ENCODE data around the gene COL19A1. TPM values are rescaled to one million over a fixed set of nuclear protein-coding genes. Genes with fewer than 3 reads are reported as not detected.

Gene COL19A1
- total RNA-seq, 1 donor from 2014 or later, result not detected

DNA sequence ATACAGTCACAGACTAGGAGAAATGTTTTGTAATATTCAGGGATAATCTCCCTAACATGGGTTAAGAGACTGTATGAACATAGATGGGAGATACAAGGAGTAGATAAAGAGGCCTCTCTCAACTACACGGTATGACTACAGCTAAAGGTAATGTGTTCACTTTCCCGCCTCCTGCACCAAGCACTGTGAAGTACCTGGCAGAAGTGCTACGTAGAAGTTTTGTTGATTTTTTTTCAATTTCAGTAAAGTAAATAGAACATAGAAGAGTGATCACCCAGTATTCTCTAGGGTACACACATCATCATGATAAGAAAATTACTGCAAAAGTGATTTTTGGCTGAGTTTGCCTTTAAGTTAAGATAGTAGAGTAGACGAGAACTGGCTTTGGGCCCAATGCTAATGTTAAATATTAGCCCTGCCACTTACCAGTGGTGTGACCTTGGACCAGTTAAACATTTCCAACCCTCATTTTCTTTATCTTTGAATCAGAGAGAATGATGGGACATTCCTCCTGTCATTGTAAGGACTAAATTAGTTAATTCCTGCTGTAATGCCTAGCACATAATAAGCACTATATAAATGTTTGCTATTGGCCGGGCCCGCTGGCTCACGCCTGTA is 253.0 kb downstream of the COL19A1 start:
- DNase-seq (ENCODE audit: low spot score), result no peak

DNA sequence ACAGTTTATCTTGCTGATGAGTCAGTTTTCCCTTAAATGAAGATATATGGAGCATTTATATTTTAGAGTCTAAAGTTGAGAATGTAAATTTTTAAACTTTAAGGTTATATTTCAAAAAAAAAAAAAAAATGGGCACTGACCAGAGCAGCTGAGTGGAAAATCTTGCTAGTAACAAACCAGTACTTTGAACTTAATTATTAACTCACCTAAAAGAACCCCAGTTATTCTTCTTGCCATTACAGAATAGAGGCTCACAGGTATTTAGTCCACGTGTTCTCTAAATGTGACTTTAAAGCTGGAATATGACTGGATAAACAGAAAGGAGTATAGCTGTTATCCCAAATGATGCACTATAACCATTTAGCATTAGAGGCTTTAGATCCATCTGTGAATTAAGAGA is 258.1 kb downstream of the COL19A1 start:
- DNase-seq (ENCODE audit: low spot score), result no peak

- no peak for DNase-seq (ENCODE audit: low spot score)
Measured at GRCh38 chr6:70124882-70125545, 258.7 kb downstream of the COL19A1 start.

- DNase-seq (ENCODE audit: low spot score), result no peak
Measured at GRCh38 chr6:70125602-70126001, 259.2 kb downstream of the COL19A1 start.

DNA sequence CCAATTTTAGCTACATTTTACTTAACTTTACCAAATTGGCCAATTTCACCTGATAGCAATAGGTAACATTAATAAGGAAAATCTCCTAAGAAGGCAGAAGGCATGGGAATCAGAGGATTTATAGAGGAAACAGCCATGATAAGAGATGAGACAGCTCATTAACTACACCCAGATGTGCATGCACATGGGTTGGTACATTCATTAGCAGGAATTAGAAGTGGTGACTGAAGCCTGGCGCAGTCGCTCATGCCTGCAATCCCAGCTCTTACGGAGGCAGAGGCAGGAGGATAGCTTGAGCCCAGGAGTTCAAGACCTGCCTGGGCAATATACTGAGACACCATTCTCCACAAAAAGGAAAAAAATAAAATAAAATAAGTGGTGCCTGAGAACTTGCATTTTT is 263.0 kb downstream of the COL19A1 start:
- no peak for DNase-seq (ENCODE audit: low spot score)

GRCh38 chr6:70130865-70131264 is 264.5 kb downstream of the COL19A1 start:
- no peak for DNase-seq (ENCODE audit: low spot score)

- DNase-seq (ENCODE audit: low spot score), result no peak
Measured at GRCh38 chr6:70131528-70131927, 265.2 kb downstream of the COL19A1 start.

- DNase-seq (ENCODE audit: low spot score), result no peak
Measured at GRCh38 chr6:70133246-70133645, 266.9 kb downstream of the COL19A1 start.

GRCh38 chr6:70134542-70134941 is 268.2 kb downstream of the COL19A1 start:
- DNase-seq (ENCODE audit: low spot score), result no peak

DNA sequence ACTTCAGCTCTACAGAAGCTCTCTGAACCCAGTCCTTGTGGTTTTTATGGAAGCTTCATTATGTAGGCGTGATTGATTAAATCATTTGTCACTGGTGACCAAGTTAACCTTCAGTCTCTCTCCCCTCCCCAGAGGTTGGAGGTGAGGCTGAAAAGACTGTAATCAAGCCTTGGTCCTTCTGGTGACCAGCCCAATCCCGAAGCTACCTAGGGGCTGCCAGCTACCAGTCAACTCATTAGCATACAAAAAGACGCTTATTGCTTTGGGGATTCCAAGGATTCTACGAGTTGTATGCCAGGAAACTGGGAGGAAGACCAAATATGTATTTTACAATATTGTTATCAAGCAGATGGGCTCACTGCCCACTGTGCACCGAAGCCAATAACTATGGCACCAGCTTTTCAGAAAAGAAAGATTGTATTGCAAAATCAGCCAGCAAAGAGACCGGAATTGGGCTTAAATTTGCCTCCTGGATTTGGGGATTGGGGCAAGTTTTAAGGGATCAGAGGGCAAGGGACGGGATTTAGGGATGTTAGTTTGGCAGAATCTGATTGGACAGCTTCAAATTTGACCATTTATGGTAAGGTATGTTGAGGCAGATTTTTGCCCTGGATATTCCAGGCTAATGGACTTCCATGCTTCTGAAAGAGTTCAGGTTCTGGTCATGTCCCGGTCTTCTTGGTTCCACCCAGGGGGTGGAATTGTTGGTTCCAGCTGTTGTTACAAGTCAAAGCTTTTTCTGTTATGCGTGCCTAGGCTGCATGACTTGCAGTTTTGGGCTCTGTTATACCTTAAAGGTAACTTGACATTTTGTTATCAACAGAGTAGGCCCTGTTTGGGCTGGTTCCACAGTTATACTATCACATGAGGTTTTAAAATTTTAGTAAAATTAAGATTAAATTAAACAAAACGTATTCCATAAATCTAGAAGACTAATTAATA is 269.1 kb downstream of the COL19A1 start:
- no peak for DNase-seq (ENCODE audit: low spot score)

DNA sequence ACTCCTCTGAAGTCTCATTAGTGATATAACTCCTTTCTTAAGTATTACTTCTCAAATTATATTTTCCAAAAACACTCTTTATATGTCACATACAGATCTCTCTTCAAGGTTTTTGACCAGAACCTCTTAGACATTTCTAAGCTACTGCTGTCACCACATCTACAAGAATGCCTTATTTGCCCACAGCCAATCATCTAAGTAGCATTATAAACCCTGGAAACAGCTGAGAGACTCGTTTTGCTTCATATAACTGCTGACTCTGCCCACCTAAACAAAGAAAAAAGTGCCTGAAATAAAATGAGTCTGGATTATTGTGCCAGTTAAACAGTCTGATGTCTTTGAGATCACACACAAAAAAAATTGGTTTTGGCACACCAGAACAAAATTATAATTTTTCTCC is 270.6 kb downstream of the COL19A1 start:
- DNase-seq (ENCODE audit: low spot score), result no peak

DNA sequence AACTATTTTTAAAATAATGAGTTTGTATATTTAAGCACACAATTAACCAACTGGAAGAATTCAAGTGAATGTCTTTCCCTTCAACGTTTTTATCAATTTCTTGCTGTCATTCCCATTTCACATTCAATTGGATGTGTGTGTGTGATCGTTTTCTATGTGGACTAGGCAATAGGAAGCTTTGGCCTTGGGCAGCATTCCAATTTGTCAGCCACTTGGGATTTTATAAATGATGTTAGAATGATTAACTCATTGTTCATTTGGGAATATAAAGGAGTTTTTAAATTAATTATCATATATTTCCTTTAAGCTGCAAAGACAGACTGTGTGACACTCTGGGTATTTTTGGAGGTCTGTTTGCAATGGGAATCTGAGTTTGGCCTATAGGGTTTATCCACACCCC is 274.1 kb downstream of the COL19A1 start:
- DNase-seq (ENCODE audit: low spot score), result no peak

DNA sequence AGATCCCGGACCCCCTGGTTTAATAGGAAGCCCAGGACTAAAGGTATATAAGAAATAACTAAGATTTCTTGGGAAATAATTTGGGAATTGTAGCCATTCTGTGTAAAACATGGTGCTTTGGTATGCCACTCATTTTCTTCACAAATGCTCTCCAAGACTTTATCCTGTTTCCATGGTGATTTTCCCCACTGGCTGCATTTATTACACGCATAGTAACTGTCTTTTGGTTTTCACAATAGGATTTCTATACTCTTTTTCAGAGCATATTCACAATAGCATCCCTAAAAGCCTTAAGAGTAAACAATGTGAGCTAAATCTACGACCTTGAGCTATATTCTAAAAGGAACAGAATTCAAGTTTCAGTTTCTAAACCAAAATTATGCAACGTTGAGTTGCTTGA is 275.7 kb downstream of the COL19A1 start:
- no peak for DNase-seq (ENCODE audit: low spot score)

DNA sequence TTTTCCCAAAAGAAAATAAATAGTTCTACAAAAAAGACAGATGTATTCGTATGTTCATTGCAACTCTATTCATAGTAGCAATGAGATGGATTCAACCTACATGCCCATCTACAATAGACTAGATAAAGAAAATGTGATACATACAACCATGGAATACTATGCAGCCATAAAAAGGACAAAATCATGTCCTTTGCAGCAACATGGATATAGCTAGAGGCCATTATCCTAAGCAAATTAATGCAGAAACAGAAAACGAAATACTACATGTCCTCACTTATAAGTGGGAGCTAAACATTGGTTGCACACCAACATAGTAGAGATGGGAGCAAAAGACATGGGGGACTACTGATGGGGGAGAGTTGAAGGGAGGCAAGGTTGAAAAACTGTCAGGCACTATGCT is 278.8 kb downstream of the COL19A1 start:
- DNase-seq (ENCODE audit: low spot score), result no peak

- no peak for DNase-seq (ENCODE audit: low spot score)
Measured at GRCh38 chr6:70149209-70149788, 282.9 kb downstream of the COL19A1 start.

GRCh38 chr6:70150521-70150920 is 284.2 kb downstream of the COL19A1 start:
- no peak for DNase-seq (ENCODE audit: low spot score)

- DNase-seq (ENCODE audit: low spot score), result no peak
Measured at GRCh38 chr6:70151616-70152015, 285.3 kb downstream of the COL19A1 start.

GRCh38 chr6:70152786-70153185 is 286.4 kb downstream of the COL19A1 start:
- no peak for DNase-seq (ENCODE audit: low spot score)

GRCh38 chr6:70157086-70157485 is 290.7 kb downstream of the COL19A1 start:
- DNase-seq (ENCODE audit: low spot score), result no peak

DNA sequence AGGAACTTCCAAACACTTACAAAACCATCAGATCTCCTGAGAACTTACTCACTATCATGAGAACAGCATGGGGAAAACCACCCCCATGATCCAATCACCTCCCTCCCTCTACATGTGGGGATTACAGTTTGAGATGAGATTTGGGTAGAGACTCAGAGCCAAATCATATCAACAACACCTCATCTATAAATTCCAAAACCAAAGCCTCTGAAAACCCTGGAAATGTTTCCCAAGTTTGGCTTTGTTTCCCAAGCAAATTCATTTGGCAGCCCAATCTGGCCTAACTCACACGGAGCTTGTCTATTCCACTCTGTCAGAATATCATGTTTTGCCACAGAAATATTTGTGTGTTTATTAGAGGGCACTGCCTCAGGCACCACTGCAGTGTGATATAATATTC is 293.9 kb downstream of the COL19A1 start:
- no peak for DNase-seq (ENCODE audit: low spot score)

DNA sequence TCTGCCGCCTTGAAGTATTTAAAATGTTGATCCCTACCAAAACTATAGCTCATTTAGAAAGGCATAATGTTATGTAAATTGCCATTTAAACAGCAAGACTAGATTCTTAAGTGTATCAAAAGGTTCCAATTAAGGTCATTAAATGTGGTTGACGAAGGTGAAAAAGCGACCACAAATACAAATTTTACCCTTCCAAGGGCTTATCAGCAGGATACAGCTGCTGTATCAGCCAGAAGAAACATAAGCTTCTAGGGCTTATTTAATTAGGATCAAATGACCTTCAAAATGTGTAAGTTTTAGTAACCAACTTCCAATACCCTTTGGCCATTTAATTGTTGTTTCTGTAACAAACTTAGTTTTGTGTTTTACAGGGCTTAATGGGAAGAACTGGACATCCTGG is 296.6 kb downstream of the COL19A1 start:
- no peak for DNase-seq (ENCODE audit: low spot score)

DNA sequence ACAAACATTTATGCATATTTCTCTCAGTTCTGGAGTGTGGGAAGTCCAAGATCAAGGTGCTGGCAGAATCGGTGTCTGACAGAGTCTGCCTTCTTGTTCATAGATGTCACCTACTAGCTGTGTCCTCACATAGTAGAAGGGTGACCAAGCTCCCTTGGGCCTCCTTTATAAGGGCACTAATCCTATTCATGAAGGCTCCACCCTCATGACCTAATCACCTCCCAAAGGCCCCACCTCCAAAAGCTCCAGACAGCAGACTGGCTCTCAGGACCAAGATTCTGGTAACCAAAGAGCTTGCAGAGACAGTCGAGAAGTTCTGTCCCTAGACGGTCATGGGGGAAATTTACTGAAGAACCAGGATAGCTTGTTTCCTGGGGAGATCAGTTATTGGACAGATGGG is 297.4 kb downstream of the COL19A1 start:
- DNase-seq (ENCODE audit: low spot score), result no peak

Measured in mesenteric fat pad (tissue), 1 donor.